Loucy (cell line): ENCODE results near the gene ADI1.

Source experiments
- H2AFZ ChIP-seq: fragments of 200-600 bp; sonication (generic); 2 replicates; pipeline ENCODE4 v1.6.0; 2016; ENCODE audit warnings: antibody characterized with exemption, mild to moderate bottlenecking, low read length, moderate library complexity
- H3F3A ChIP-seq: fragments of 200-600 bp; 2 replicates; pipeline ENCODE4 v1.6.0; 2016; ENCODE audit warnings: antibody characterized with exemption, low read depth, mild to moderate bottlenecking
- H3K27me3 ChIP-seq: fragments of 200-600 bp; sonication (generic); 2 replicates; pipeline ENCODE4 v1.6.1; 2014; ENCODE audit warnings: low read length, mild to moderate bottlenecking; ENCODE audit not compliant: insufficient read depth, poor library complexity, severe bottlenecking
- H3K36me3 ChIP-seq: fragments of 200-600 bp; sonication (generic); 2 replicates; pipeline ENCODE4 v1.6.1; 2016; ENCODE audit warnings: low read length; ENCODE audit not compliant: insufficient read depth
- H3K4me1 ChIP-seq: fragments of 200-600 bp; sonication (generic); 2 replicates; pipeline ENCODE4 v1.5.1; 2014; ENCODE audit warnings: low read length, mild to moderate bottlenecking; ENCODE audit not compliant: insufficient read depth, poor library complexity, severe bottlenecking
- H3K4me2 ChIP-seq: fragments of 200-600 bp; sonication (generic); 2 replicates; pipeline ENCODE4 v1.6.0; 2014; ENCODE audit warnings: antibody characterized with exemption, low read length, low read depth, mild to moderate bottlenecking; ENCODE audit not compliant: poor library complexity, severe bottlenecking
- H3K4me3 ChIP-seq: fragments of 200-600 bp; sonication (generic); 2 replicates; pipeline ENCODE4 v1.5.1; 2014; ENCODE audit warnings: low read length, mild to moderate bottlenecking, mixed read lengths; ENCODE audit not compliant: poor library complexity, severe bottlenecking
- H3K79me2 ChIP-seq: fragments of 200-600 bp; sonication (generic); 2 replicates; pipeline ENCODE4 v1.6.1; 2014; ENCODE audit warnings: low read length; ENCODE audit not compliant: insufficient read depth
- H3K9ac ChIP-seq: fragments of 200-600 bp; sonication (generic); 2 replicates; pipeline ENCODE4 v1.6.0; 2014; ENCODE audit warnings: mild to moderate bottlenecking, low read depth, low read length, moderate library complexity; ENCODE audit not compliant: poor library complexity, severe bottlenecking
- H3K9me2 ChIP-seq: fragments of 200-600 bp; sonication (generic); replicated peaks from 2 replicates; pipeline ENCODE4 v1.6.1; 2016; ENCODE audit warnings: low read depth, low read length, mixed read lengths
- H3K9me3 ChIP-seq: fragments of 200-600 bp; sonication (generic); 2 replicates; pipeline ENCODE4 v1.6.1; 2014; ENCODE audit warnings: mild to moderate bottlenecking, antibody characterized with exemption, low read length, low read depth; ENCODE audit not compliant: insufficient read depth
- H4K20me1 ChIP-seq: fragments of 200-600 bp; sonication (generic); 2 replicates; pipeline ENCODE4 v1.6.0; 2014; ENCODE audit warnings: antibody characterized with exemption, low read length, mild to moderate bottlenecking; ENCODE audit not compliant: insufficient read depth, poor library complexity, severe bottlenecking
- CTCF ChIP-seq: fragments of 200-600 bp; sonication (generic); conservative IDR thresholded peaks from 2 replicates; pipeline ENCODE4 v1.5.1; 2014; ENCODE audit warnings: mild to moderate bottlenecking, antibody characterized with exemption, low read length
- EZH2phosphoT487 ChIP-seq: fragments of 200-600 bp; IDR thresholded peaks from 2 replicates; pipeline ENCODE4 v1.6.1; 2018; ENCODE audit warnings: antibody characterized with exemption, mild to moderate bottlenecking, moderate library complexity, borderline replicate concordance

ADI1 gene

GRCh38 chr2:3451926-3452671, 67.2 kb downstream of the ADI1 start:
- Histone ChIP-seq H3K4me1 (no peaks in the 10 kb centered on the region), H3K9ac (no peak overlapping the region), H2AFZ (no peak overlapping the region), H3K9me3 (no peaks in the 10 kb centered on the region), H3K4me2 (no peak overlapping the region), H3F3A (no peaks in the 10 kb centered on the region), H3K36me3 (peaks cover 32% of the 10 kb centered on the region; the same call in 1 of the 2 replicates), H4K20me1 (no peaks in the 10 kb centered on the region), H3K4me3 (no peak overlapping the region), H3K27me3 (no peaks in the 10 kb centered on the region), H3K9me2 (no peaks in the 10 kb centered on the region), H3K79me2 (no peaks in the 10 kb centered on the region)
- TF ChIP-seq CTCF (no peak), EZH2phosphoT487 (no peak)

GRCh38 chr2:3451169-3451568, 68.2 kb downstream of the ADI1 start:
- H2AFZ ChIP-seq = no peak overlapping the region
- H3K9me2 ChIP-seq = no peaks in the 10 kb centered on the region
- H3K9me3 ChIP-seq = no peaks in the 10 kb centered on the region
- no peak overlapping the region for H3K4me2 ChIP-seq
- H3K4me1 ChIP-seq = no peaks in the 10 kb centered on the region
- H3K9ac ChIP-seq = no peak overlapping the region
- no peaks in the 10 kb centered on the region for H3F3A ChIP-seq
- no peak overlapping the region for H3K4me3 ChIP-seq
- no peak for TF ChIP-seq CTCF
- TF ChIP-seq EZH2phosphoT487 = no peak
- H3K36me3 ChIP-seq = peaks cover 31% of the 10 kb centered on the region; the same call in 1 of the 2 replicates
- no peaks in the 10 kb centered on the region for H3K27me3 ChIP-seq
- no peaks in the 10 kb centered on the region for H3K79me2 ChIP-seq
- no peaks in the 10 kb centered on the region for H4K20me1 ChIP-seq

GRCh38 chr2:3450385-3451010, 68.8 kb downstream of the ADI1 start:
- Histone ChIP-seq H3K79me2 (no peaks in the 10 kb centered on the region), H3K9me3 (no peaks in the 10 kb centered on the region), H3K4me1 (no peaks in the 10 kb centered on the region), H4K20me1 (no peaks in the 10 kb centered on the region), H3K36me3 (peaks cover 38% of the 10 kb centered on the region; the same call in 1 of the 2 replicates), H2AFZ (no peak overlapping the region), H3K4me2 (no peak overlapping the region), H3K4me3 (no peak overlapping the region), H3K9ac (no peak overlapping the region), H3K27me3 (no peaks in the 10 kb centered on the region), H3F3A (no peaks in the 10 kb centered on the region), H3K9me2 (no peaks in the 10 kb centered on the region)
- TF ChIP-seq CTCF = no peak
- no peak for TF ChIP-seq EZH2phosphoT487
